Right lobe of liver (tissue), 4 donors: ENCODE measurements around the gene GRHL3.

Experiments
- CTCF ChIP-seq, 4 donors: fragments of 200-600 bp in 3 of 4; fragments of 450-650 bp in 1 of 4; IDR thresholded peaks; one replicate each; pipeline versions ENCODE4 v1.5.1 to v1.8.0; 2016 to 2022; ENCODE audit warnings: antibody characterized with exemption in 4 of 4, mild to moderate bottlenecking in 2 of 4
- POLR2A ChIP-seq: fragments of 450-650 bp; IDR thresholded peaks from one replicate; pipeline ENCODE4 v1.6.1; 2017; ENCODE audit warnings: antibody characterized with exemption, mild to moderate bottlenecking
- donor health status: DM: no; HTN: no; CAD: no.
- donor health status: DM: no; HTN: no; CAD: no.
- donor health status: DM: no; HTN: yes; CAD: no.

GRCh38 chr1:24276791-24277190, 42.4 kb upstream of the GRHL3 start:
- TF ChIP-seq CTCF (IDR thresholded peaks at IDR 0.05) (no peak), POLR2A (no peak)
